Hepatocyte (in vitro differentiated cells): Measurements from ENCODE around the gene TRIM9. TPM values are rescaled to one million over a fixed set of nuclear protein-coding genes. Genes with fewer than 3 reads are reported as not detected.

ENCODE experiments used
- DNase-seq: peaks from one replicate; pipeline ENCODE4 v3.0.0-alpha.2; 2016; ENCODE audit warnings: low spot score
- H2AFZ ChIP-seq: fragments of 200-600 bp; sonication (generic); 2 replicates; pipeline ENCODE4 v1.6.0; 2016; ENCODE audit warnings: antibody characterized with exemption, mild to moderate bottlenecking
- H3K27ac ChIP-seq: fragments of 200-600 bp; sonication (generic); 2 replicates; pipeline ENCODE4 v1.5.1; 2016; ENCODE audit warnings: mild to moderate bottlenecking
- H3K27me3 ChIP-seq: fragments of 200-600 bp; sonication (generic); 2 replicates; pipeline ENCODE4 v1.6.1; 2016
- H3K36me3 ChIP-seq: fragments of 200-600 bp; sonication (generic); replicated peaks from 2 replicates; pipeline ENCODE4 v1.5.1; 2016; ENCODE audit warnings: low read depth; ENCODE audit not compliant: insufficient read depth
- H3K4me1 ChIP-seq: fragments of 200-600 bp; sonication (generic); 2 replicates; pipeline ENCODE4 v1.5.1; 2016; ENCODE audit warnings: mild to moderate bottlenecking, moderate library complexity; ENCODE audit not compliant: insufficient read depth
- H3K4me2 ChIP-seq: fragments of 200-600 bp; sonication (generic); 2 replicates; pipeline ENCODE4 v1.6.0; 2016
- H3K4me3 ChIP-seq: fragments of 200-600 bp; sonication (generic); 2 replicates; pipeline ENCODE4 v1.5.1; 2016; ENCODE audit warnings: mild to moderate bottlenecking
- H3K79me2 ChIP-seq: fragments of 200-600 bp; sonication (generic); 2 replicates; pipeline ENCODE4 v1.6.0; 2017; ENCODE audit warnings: mild to moderate bottlenecking
- H3K9me2 ChIP-seq: fragments of 200-600 bp; sonication (generic); replicated peaks from 2 replicates; pipeline ENCODE4 v1.6.0; 2017; ENCODE audit warnings: mild to moderate bottlenecking; ENCODE audit not compliant: insufficient read depth
- H3K9me3 ChIP-seq: fragments of 200-600 bp; sonication (generic); 2 replicates; pipeline ENCODE4 v1.5.1; 2016; ENCODE audit warnings: low read depth, mild to moderate bottlenecking
- H4K20me1 ChIP-seq: fragments of 200-600 bp; sonication (generic); 2 replicates; pipeline ENCODE4 v1.6.0; 2016; ENCODE audit warnings: mild to moderate bottlenecking; ENCODE audit not compliant: insufficient read depth, poor library complexity, severe bottlenecking
- CTCF ChIP-seq: fragments of 200-600 bp; sonication (generic); IDR thresholded peaks from 2 replicates; pipeline ENCODE4 v1.5.1; 2016; ENCODE audit warnings: antibody characterized with exemption, mild to moderate bottlenecking; ENCODE audit not compliant: poor library complexity
- EZH2 ChIP-seq: fragments of 200-600 bp; sonication (generic); IDR thresholded peaks from 2 replicates; pipeline ENCODE4 v1.6.1; 2016; ENCODE audit warnings: antibody characterized with exemption, mild to moderate bottlenecking, borderline replicate concordance
- EZH2phosphoT487 ChIP-seq: fragments of 200-600 bp; sonication (generic); IDR thresholded peaks from one replicate; pipeline ENCODE4 v1.6.1; 2018; ENCODE audit warnings: antibody characterized with exemption, mild to moderate bottlenecking, low read depth, moderate library complexity; ENCODE audit not compliant: unreplicated experiment, severe bottlenecking
- WGBS: methylation state at CpG from one replicate; pipeline ENCODE4 v1.1.6; 2016; ENCODE audit warnings: low lambda C conversion rate; ENCODE audit errors: missing lambda C conversion rate; 5-methylcytosine and 5-hydroxymethylcytosine counted together
- polyA plus RNA-seq: library from polyadenylated mRNA; unstranded; fragments of >200 nt; fragmentation: Nextera tagmentation; extraction: Ambion mirVana; gene quantifications from 2 replicates; pipeline ENCODE4 v1.2.1, GENCODE V29; 2016
- total RNA-seq: library from RNA; depleted of rRNA; stranded (reverse); fragments of >200 nt; gene quantifications from 2 replicates; pipeline ENCODE4 v1.2.3, GENCODE V29; 2014

TRIM9 gene
- total and polyA plus RNA-seq, 2 experiments from 2014 or later, result 0.10 to 0.94 TPM

GRCh38 chr14:50977863-50978528 is 116.9 kb downstream of the TRIM9 start:
- Histone ChIP-seq H3K4me2 (peak overlapping the region; percentile 29), H3K27ac (no peak overlapping the region), H2AFZ (no peak overlapping the region), H3K4me1 (no peaks in the 10 kb centered on the region), H3K27me3 (peaks cover 3% of the 10 kb centered on the region), H3K36me3 (no peaks in the 10 kb centered on the region), H3K79me2 (no peaks in the 10 kb centered on the region), H3K9me2 (no peaks in the 10 kb centered on the region), H3K9me3 (no peaks in the 10 kb centered on the region), H3K4me3 (no peak overlapping the region), H4K20me1 (no peaks in the 10 kb centered on the region)
- WGBS, result 89% methylated on average over 3 of the region's 3 CpGs
- DNase-seq, result no peak
- TF ChIP-seq EZH2, result no peak
- no peak for TF ChIP-seq CTCF
- TF ChIP-seq EZH2phosphoT487, result no peak

- Histone ChIP-seq H3K4me3 (no peak overlapping the region), H3K27ac (no peak overlapping the region), H4K20me1 (no peaks in the 10 kb centered on the region), H3K4me1 (no peaks in the 10 kb centered on the region), H3K27me3 (no peaks in the 10 kb centered on the region), H3K9me2 (no peaks in the 10 kb centered on the region), H3K36me3 (no peaks in the 10 kb centered on the region), H3K79me2 (no peaks in the 10 kb centered on the region), H3K4me2 (no peak overlapping the region), H3K9me3 (no peaks in the 10 kb centered on the region), H2AFZ (no peak overlapping the region)
- DNase-seq, result no peak
- TF ChIP-seq EZH2phosphoT487 (no peak), EZH2 (no peak), CTCF (no peak)
- 88% methylated on average over 5 of the region's 5 CpGs for WGBS
These were observed 120.8 kb downstream of the TRIM9 start for GRCh38 chr14:50974118-50974517.

GRCh38 chr14:50972734-50973133 is 122.2 kb downstream of the TRIM9 start:
- WGBS, result 90% methylated on average over 10 of the region's 11 CpGs
- H3K9me2 ChIP-seq, result no peaks in the 10 kb centered on the region
- no peak overlapping the region for H3K27ac ChIP-seq
- no peaks in the 10 kb centered on the region for H3K4me1 ChIP-seq
- no peaks in the 10 kb centered on the region for H3K27me3 ChIP-seq
- DNase-seq, result no peak
- no peak for TF ChIP-seq EZH2
- TF ChIP-seq EZH2phosphoT487, result no peak
- TF ChIP-seq CTCF, result no peak
- H3K4me2 ChIP-seq, result no peak overlapping the region
- H3K9me3 ChIP-seq, result no peaks in the 10 kb centered on the region
- H4K20me1 ChIP-seq, result no peaks in the 10 kb centered on the region
- no peaks in the 10 kb centered on the region for H3K36me3 ChIP-seq
- H3K4me3 ChIP-seq, result no peak overlapping the region
- no peaks in the 10 kb centered on the region for H3K79me2 ChIP-seq
- no peak overlapping the region for H2AFZ ChIP-seq
